ENCODE results near the gene CDCA5. TPM values are rescaled to one million over a fixed set of nuclear protein-coding genes. Genes with fewer than 3 reads are reported as not detected.

The CDCA5 gene
- total RNA-seq, 1 experiment from 2014 or later = 94.8 TPM

DNA sequence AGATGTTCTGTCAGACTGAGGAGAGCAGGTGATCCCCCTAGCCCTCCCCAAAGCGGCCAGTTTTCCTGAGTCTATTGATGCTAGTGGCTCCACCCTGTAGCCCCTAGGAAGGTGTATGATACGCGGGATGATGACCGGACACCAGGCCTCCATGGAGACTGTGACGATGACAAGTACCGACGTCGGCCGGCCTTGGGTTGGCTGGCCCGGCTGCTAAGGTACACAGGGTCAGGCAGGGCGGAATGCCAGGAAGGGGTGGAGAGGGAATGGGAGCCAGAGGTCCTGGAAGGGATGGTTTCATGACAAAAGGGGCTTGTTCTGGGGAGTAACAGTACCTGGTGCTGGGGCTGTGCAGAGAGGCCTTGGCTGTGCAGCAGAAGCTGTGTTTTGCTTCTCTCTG, 3.4 kb upstream of the CDCA5 start:
- no peak overlapping the region for H3K4ac ChIP-seq (ENCODE audit: low read depth, low read length)
- no peak overlapping the region for H3K9ac ChIP-seq (ENCODE audit: extremely low read depth, insufficient read length, low read length)
- H3K14ac ChIP-seq (ENCODE audit: insufficient read depth, low read length) = no peak overlapping the region
- H2BK5ac ChIP-seq (ENCODE audit: insufficient read length, low read length) = no peak overlapping the region
- H2AK5ac ChIP-seq (ENCODE audit: insufficient read length, low read length) = no peak overlapping the region
- no peak overlapping the region for H2BK15ac ChIP-seq (ENCODE audit: low read depth, low read length)
- H3K9me3 ChIP-seq (ENCODE audit: control insufficient read depth, low read depth, low read length) = no peaks in the 10 kb centered on the region
- H3K23ac ChIP-seq (ENCODE audit: insufficient read length, low read depth, low read length) = no peak overlapping the region
- H4K8ac ChIP-seq (replicated peaks; ENCODE audit: insufficient read length, low read depth, low read length) = no peak overlapping the region
- H3K4me2 ChIP-seq (ENCODE audit: insufficient read depth, insufficient read length, low read length) = no peak overlapping the region
- H3K79me1 ChIP-seq (ENCODE audit: insufficient read depth, low read depth, low read length, poor library complexity, severe bottlenecking) = no peaks in the 10 kb centered on the region
- H3K27ac Mint-ChIP-seq = no peak overlapping the region; a peak in 1 of 7 replicates
- no peaks in the 10 kb centered on the region for H3K27me3 Mint-ChIP-seq (ENCODE audit: low read depth)
- no peak overlapping the region for H3K4me3 Mint-ChIP-seq
- H4K20me1 ChIP-seq (ENCODE audit: control insufficient read depth, insufficient read depth, insufficient read length) = peaks cover 3% of the 10 kb centered on the region
- DNase-seq = no peak
- no peak overlapping the region for H3T11ph ChIP-seq (ENCODE audit: low read length)
- peaks cover 12% of the 10 kb centered on the region for H3K23me2 ChIP-seq (ENCODE audit: insufficient read length, low read depth, low read length, poor library complexity, severe bottlenecking)
- no peak overlapping the region for H3K18ac ChIP-seq (ENCODE audit: insufficient read length, low read depth, low read length)
- no peaks in the 10 kb centered on the region; a peak in 1 of 5 replicates for H3K9me3 Mint-ChIP-seq
- H2BK20ac ChIP-seq (ENCODE audit: low read depth, low read length, poor library complexity, severe bottlenecking) = no peak overlapping the region
- no peak overlapping the region for H4K5ac ChIP-seq (ENCODE audit: insufficient read length, low read depth, low read length)
- H2BK12ac ChIP-seq (ENCODE audit: insufficient read length, low read depth, low read length) = no peak overlapping the region
- H3K79me2 ChIP-seq (ENCODE audit: insufficient read depth, low read length) = peaks cover 8% of the 10 kb centered on the region; the same call in 1 of the 2 replicates
- no peaks in the 10 kb centered on the region for H3K27me3 ChIP-seq (ENCODE audit: insufficient read depth, low read length)
- peaks cover 10 to 47% (median 45%) of the 10 kb centered on the region in 3 experiments for H3K36me3 Mint-ChIP-seq (ENCODE audit: insufficient read depth in 1 of 3, low read depth in 3 of 3)
- H3K4me1 Mint-ChIP-seq = peaks cover 14 to 16% of the 10 kb centered on the region in 2 experiments
- no peak overlapping the region for H2BK120ac ChIP-seq (ENCODE audit: low read depth, low read length, poor library complexity, severe bottlenecking)
- no peak overlapping the region for H2AFZ ChIP-seq (ENCODE audit: low read length)
- no peaks in the 10 kb centered on the region for H3K4me1 ChIP-seq (ENCODE audit: insufficient read depth, low read length)
- no peak overlapping the region for H3K27ac ChIP-seq (ENCODE audit: insufficient read length, low read depth, low read length)
- TF ChIP-seq, protein P1, sequence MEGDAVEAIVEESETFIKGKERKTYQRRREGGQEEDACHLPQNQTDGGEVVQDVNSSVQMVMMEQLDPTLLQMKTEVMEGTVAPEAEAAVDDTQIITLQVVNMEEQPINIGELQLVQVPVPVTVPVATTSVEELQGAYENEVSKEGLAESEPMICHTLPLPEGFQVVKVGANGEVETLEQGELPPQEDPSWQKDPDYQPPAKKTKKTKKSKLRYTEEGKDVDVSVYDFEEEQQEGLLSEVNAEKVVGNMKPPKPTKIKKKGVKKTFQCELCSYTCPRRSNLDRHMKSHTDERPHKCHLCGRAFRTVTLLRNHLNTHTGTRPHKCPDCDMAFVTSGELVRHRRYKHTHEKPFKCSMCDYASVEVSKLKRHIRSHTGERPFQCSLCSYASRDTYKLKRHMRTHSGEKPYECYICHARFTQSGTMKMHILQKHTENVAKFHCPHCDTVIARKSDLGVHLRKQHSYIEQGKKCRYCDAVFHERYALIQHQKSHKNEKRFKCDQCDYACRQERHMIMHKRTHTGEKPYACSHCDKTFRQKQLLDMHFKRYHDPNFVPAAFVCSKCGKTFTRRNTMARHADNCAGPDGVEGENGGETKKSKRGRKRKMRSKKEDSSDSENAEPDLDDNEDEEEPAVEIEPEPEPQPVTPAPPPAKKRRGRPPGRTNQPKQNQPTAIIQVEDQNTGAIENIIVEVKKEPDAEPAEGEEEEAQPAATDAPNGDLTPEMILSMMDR (conservative IDR thresholded peaks at IDR 0.05) = no peak
- no peak overlapping the region for H3K56ac ChIP-seq (ENCODE audit: insufficient read length, low read depth, low read length)
- H4K91ac ChIP-seq (ENCODE audit: insufficient read length, low read depth, low read length) = no peak overlapping the region
- WGBS (ENCODE audit: extremely low coverage, insufficient read length, low lambda C conversion rate) = no CpG with 5 or more reads among the region's 11 CpGs

Measured in H9 (cell line).